ENCODE measurements around the gene NUP37. TPM values are rescaled to one million over a fixed set of nuclear protein-coding genes. Genes with fewer than 3 reads are reported as not detected.
A peak's percentile ranks its signal among the peaks of the same experiment; 100 is the strongest.
"Not testable (repeated sequence)": the region's sequence is repeated elsewhere in the genome, so short reads cannot be mapped to it uniquely, and the experiment has no call there.

NUP37 gene
- 23.4 TPM for total RNA-seq

GRCh38 chr12:102119674-102120563 lies at the start of gene NUP37, which contains the start of gene PARPBP:
TSS of gene NUP37 (minus strand) at chr12:102120114. CDS start at chr12:102118518, 1,596 bp downstream.
TSS of gene PARPBP (plus strand) at chr12:102120183. CDS start at chr12:102123889, 3,706 bp downstream.
- DNase-seq (ENCODE audit: low spot score): peak; percentile 92

GRCh38 chr12:102167821-102168604 lies 48.1 kb upstream of the NUP37 start:
- DNase-seq (ENCODE audit: low spot score): no peak

- no peak for DNase-seq (ENCODE audit: low spot score)
Observed at GRCh38 chr12:102163383-102163782, 43.5 kb upstream of the NUP37 start.

GRCh38 chr12:102155206-102155605 lies 35.3 kb upstream of the NUP37 start:
- not testable (repeated sequence) for DNase-seq (ENCODE audit: low spot score)

GRCh38 chr12:102147062-102147587 lies 27.2 kb upstream of the NUP37 start:
- DNase-seq (ENCODE audit: low spot score): not testable (repeated sequence)

GRCh38 chr12:102144221-102144620 lies 24.3 kb upstream of the NUP37 start:
- DNase-seq (ENCODE audit: low spot score): no peak

- DNase-seq (ENCODE audit: low spot score): not testable (repeated sequence)
Observed at GRCh38 chr12:102142866-102143373, 23.0 kb upstream of the NUP37 start.

GRCh38 chr12:102137619-102138018 lies 17.7 kb upstream of the NUP37 start:
- not testable (repeated sequence) for DNase-seq (ENCODE audit: low spot score)

GRCh38 chr12:102131442-102131841 lies 11.5 kb upstream of the NUP37 start:
- DNase-seq (ENCODE audit: low spot score): not testable (repeated sequence)

- not testable (repeated sequence) for DNase-seq (ENCODE audit: low spot score)
Observed at GRCh38 chr12:102130720-102131119, 10.8 kb upstream of the NUP37 start.

- not testable (repeated sequence) for DNase-seq (ENCODE audit: low spot score)
Observed at GRCh38 chr12:102121328-102121727, 1.4 kb upstream of the NUP37 start.

- DNase-seq (ENCODE audit: low spot score): no peak
Observed at GRCh38 chr12:102120886-102121285, 972 bp upstream of the NUP37 start.

GRCh38 chr12:102120564-102120873 lies 605 bp upstream of the NUP37 start:
- no peak for DNase-seq (ENCODE audit: low spot score)

- DNase-seq (ENCODE audit: low spot score): no peak
Observed at GRCh38 chr12:102118874-102119273, 1.0 kb downstream of the NUP37 start.

- no peak for DNase-seq (ENCODE audit: low spot score)
Observed at GRCh38 chr12:102116392-102116791, 3.5 kb downstream of the NUP37 start.

- DNase-seq (ENCODE audit: low spot score): no peak
Observed at GRCh38 chr12:102114212-102114611, 5.7 kb downstream of the NUP37 start.

GRCh38 chr12:102110782-102111181 lies 9.1 kb downstream of the NUP37 start:
- DNase-seq (ENCODE audit: low spot score): no peak

- no peak for DNase-seq (ENCODE audit: low spot score)
Observed at GRCh38 chr12:102107970-102108369, 11.9 kb downstream of the NUP37 start.

- no peak for DNase-seq (ENCODE audit: low spot score)
Observed at GRCh38 chr12:102106905-102107304, 13.0 kb downstream of the NUP37 start.

GRCh38 chr12:102096855-102097254 lies 23.1 kb downstream of the NUP37 start:
- DNase-seq (ENCODE audit: low spot score): no peak

- DNase-seq (ENCODE audit: low spot score): no peak
Observed at GRCh38 chr12:102095677-102096263, 24.1 kb downstream of the NUP37 start.

GRCh38 chr12:102093319-102093718 lies 26.6 kb downstream of the NUP37 start:
- DNase-seq (ENCODE audit: low spot score): no peak
